Endothelial cell of umbilical vein (primary cell): ENCODE measurements around the gene ZNF496. TPM values are rescaled to one million over a fixed set of nuclear protein-coding genes. Genes with fewer than 3 reads are reported as not detected.

ENCODE experiments used
- BruUV-seq: library from RNA; stranded (reverse); fragments of 400-500 nt; replicated peaks from 2 replicates; lab custom pipeline; 2021; lab: Mats Ljungman, UMichigan
- CTCF ChIA-PET: fragments of 300-600, 350-600 bp; sonication (Branson Sonifier 250); formaldehyde crosslinking; loops from one replicate; lab custom pipeline; 2021; ENCODE audit warnings: antibody characterized with exemption, inconsistent platforms; lab: Charles Lee
- POLR2A ChIA-PET: fragments of 300-600, 350-600 bp; sonication (Branson Sonifier 250); formaldehyde crosslinking; loops from one replicate; lab custom pipeline; 2021; ENCODE audit warnings: antibody characterized with exemption, inconsistent platforms; lab: Charles Lee
- DNase-seq: peaks from one replicate; pipeline ENCODE4 v3.0.0-alpha.2; 2011; ENCODE audit warnings: low read depth, low spot score
- FAIRE-seq: peaks from 2 replicates; lab custom pipeline; 2011; peaks lifted over from hg19 to GRCh38; lab: Jason Lieb, UNC
- H2AFZ ChIP-seq: 2 replicates; pipeline ENCODE4 v1.6.0; 2012; ENCODE audit warnings: low read depth, low read length, control low read depth, inconsistent platforms
- H3K27ac ChIP-seq: 2 replicates; pipeline ENCODE4 v1.5.1; 2011; ENCODE audit warnings: low read depth, mild to moderate bottlenecking, control low read depth, low read length, moderate library complexity; ENCODE audit not compliant: insufficient read depth
- H3K27me3 ChIP-seq, 2 experiments: 2 replicates each; pipeline versions ENCODE4 v1.6.0 to v1.6.1; 2011; ENCODE audit warnings: low read length in 2 of 2, mixed read lengths in 1 of 2; ENCODE audit not compliant: control insufficient read depth in 2 of 2, insufficient read depth in 2 of 2
- H3K36me3 ChIP-seq, 2 experiments: 2 replicates in 1 of 2; 3 replicates in 1 of 2; pipeline ENCODE4 v1.5.1; 2011; ENCODE audit warnings: low read length in 2 of 2, mild to moderate bottlenecking in 1 of 2, moderate library complexity in 1 of 2; ENCODE audit not compliant: control insufficient read depth in 2 of 2, insufficient read depth in 2 of 2; ENCODE audit errors: extremely low read depth in 1 of 2
- H3K4me1 ChIP-seq: 3 replicates; pipeline ENCODE4 v1.5.1; 2011; ENCODE audit warnings: mild to moderate bottlenecking, low read length; ENCODE audit not compliant: control insufficient read depth, insufficient read depth; ENCODE audit errors: extremely low read depth
- H3K4me2 ChIP-seq: 2 replicates; pipeline ENCODE4 v1.6.1; 2011; ENCODE audit warnings: low read length, control low read depth, mixed read lengths; ENCODE audit not compliant: insufficient read depth
- H3K4me3 ChIP-seq, 3 experiments: fragments of 200-600 bp in 1 of 3; sonication (generic), shearing (Covaris generic) in 1 of 3; replicated peaks in 1 of 3; 2 replicates each; pipeline ENCODE4 v1.5.1; 2011 to 2016; ENCODE audit warnings: control low read depth in 3 of 3, low read length in 3 of 3, mild to moderate bottlenecking in 2 of 3, inconsistent platforms in 1 of 3, low read depth in 1 of 3, moderate library complexity in 1 of 3; ENCODE audit not compliant: insufficient read depth in 1 of 3
- H3K79me2 ChIP-seq: 2 replicates; pipeline ENCODE4 v1.6.0; 2012; ENCODE audit warnings: low read length, inconsistent platforms; ENCODE audit not compliant: control insufficient read depth, insufficient read depth
- H3K9ac ChIP-seq: replicated peaks from 2 replicates; pipeline ENCODE3; 2011; ENCODE audit warnings: low read length, control low read depth; ENCODE audit not compliant: insufficient read depth; ENCODE audit errors: extremely low read depth
- H3K9me1 ChIP-seq: replicated peaks from 3 replicates; pipeline ENCODE4 v1.6.0; 2011; ENCODE audit warnings: mild to moderate bottlenecking, low read length; ENCODE audit not compliant: control insufficient read depth, insufficient read depth; ENCODE audit errors: extremely low read depth
- H3K9me3 ChIP-seq: replicated peaks from 2 replicates; pipeline ENCODE4 v1.5.1; 2012; ENCODE audit warnings: low read length, inconsistent platforms; ENCODE audit not compliant: control insufficient read depth, insufficient read depth
- H4K20me1 ChIP-seq: replicated peaks from 2 replicates; pipeline ENCODE3; 2011; ENCODE audit warnings: mild to moderate bottlenecking, low read length; ENCODE audit not compliant: control insufficient read depth, insufficient read depth; ENCODE audit errors: extremely low read depth
- FOS ChIP-seq: IDR thresholded peaks from 2 replicates; pipeline ENCODE4 v1.6.1; 2011; ENCODE audit warnings: mild to moderate bottlenecking, low read length, moderate library complexity, borderline replicate concordance; ENCODE audit not compliant: insufficient read depth
- MAX ChIP-seq: IDR thresholded peaks from 2 replicates; pipeline ENCODE4 v1.6.1; 2011; ENCODE audit not compliant: insufficient read depth, insufficient read length
- MYC ChIP-seq: IDR thresholded peaks from one replicate; pipeline ENCODE4 v1.6.1; 2011; ENCODE audit warnings: mild to moderate bottlenecking, low read depth, low read length
- POLR2A ChIP-seq: IDR thresholded peaks from 2 replicates; pipeline ENCODE4 v1.6.1; 2012; ENCODE audit warnings: low read depth, mild to moderate bottlenecking, control low read depth, low read length
- dilution Hi-C: fragments of 300-500 bp; cut with MboI; formaldehyde crosslinking; loops from one replicate; pipeline ENCODE4 v1.15.0; 2019; ENCODE audit warnings: low sequenced_read_pairs; ENCODE audit not compliant: extremely low pct_ligation_motif_present
- intact Hi-C: fragments of 100-400 bp; cut with micrococcal nuclease; formaldehyde crosslinking; loops from one replicate; pipeline ENCODE4 v1.10.0; 2022
- polyA plus RNA-seq, 4 experiments: library from polyadenylated mRNA; depleted of rRNA in 3 of 4; stranded (reverse) in 3 of 4; unstranded in 1 of 4; fragments of >200 nt; gene quantifications; 2 replicates each; pipeline versions ENCODE4 v1.2.1 to v1.2.3, GENCODE V29; 2011 to 2012; ENCODE audit warnings: missing spikeins in 1 of 4
- total RNA-seq: library from RNA; stranded (reverse); gene quantifications from 2 replicates; pipeline ENCODE4 v1.2.3, GENCODE V29; 2021

Gene ZNF496
- total and polyA plus RNA-seq, 2 donors (not counting 3 experiments of a cell fraction or from before 2014, with no cell fraction given): 22.4 to 46.0 TPM

DNA sequence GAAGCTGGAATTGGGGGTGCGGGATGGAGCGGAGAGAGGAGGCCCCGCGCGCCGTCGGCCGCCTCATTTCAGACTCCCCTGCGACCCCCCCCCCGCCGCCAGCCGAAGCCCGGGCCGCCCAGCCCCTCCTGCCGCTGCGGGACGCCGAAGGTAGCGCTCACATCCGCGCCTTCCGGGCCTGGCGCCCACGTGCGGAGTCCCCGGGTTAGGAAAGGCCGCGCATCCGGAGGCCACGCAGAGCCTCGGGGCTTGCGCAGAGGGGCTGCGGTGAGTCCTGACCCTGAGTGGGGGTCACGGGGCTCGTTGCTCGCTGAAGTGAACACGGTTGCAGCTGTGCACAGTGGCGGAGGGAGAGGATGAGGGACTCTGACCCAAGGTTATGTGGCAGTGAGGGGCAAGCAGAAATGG, 552 bp upstream of the ZNF496 start:
- no TSS peak for BruUV-seq
- dilution Hi-C loops: no loop called here

GRCh38 chr1:247331172-247331524, 519 bp downstream of the ZNF496 start:
- Histone ChIP-seq H3K4me1 (peaks cover 17% of the 10 kb centered on the region), H3K36me3 (peaks cover 10 to 21% of the 10 kb centered on the region in 2 experiments), H2AFZ (peak overlapping the region; percentile 86), H3K9ac (peak overlapping the region; percentile 94), H3K27me3 (no peaks in the 10 kb centered on the region), H3K27ac (peak overlapping the region; percentile 86), H4K20me1 (no peaks in the 10 kb centered on the region), H3K4me2 (peak overlapping the region; percentile 71), H3K9me3 (no peaks in the 10 kb centered on the region), H3K9me1 (no peaks in the 10 kb centered on the region), H3K4me3 (peak overlapping the region; percentile 57 to 82 (median 73)), H3K79me2 (peaks cover 26% of the 10 kb centered on the region)
- peak; percentile 76 for DNase-seq
- peak; percentile 77 for FAIRE-seq
- POLR2A ChIA-PET: no interaction called here
- TF ChIP-seq POLR2A (peak; percentile 5), MYC (no peak)
- CTCF ChIA-PET: interaction anchor here (0.7 kb wide), 1 partner anchor 42 kb away, joined by 4 read pairs; no protein-coding TSS in a partner anchor
- intact Hi-C loops: loop anchor here (1.0 to 5.0 kb wide), 4 partner anchors 117 to 424 kb away; partner anchors contain the start of gene AHCTF1
- dilution Hi-C loops: no loop called here
- BruUV-seq: no TSS peak

More for the DNA sequence above, 552 bp upstream of the ZNF496 start:
- peak; percentile 67 for FAIRE-seq
- Histone ChIP-seq H3K4me2 (peak overlapping the region; percentile 64), H3K79me2 (peaks cover 21% of the 10 kb centered on the region), H3K9me3 (no peaks in the 10 kb centered on the region), H3K9me1 (no peaks in the 10 kb centered on the region), H3K4me1 (peaks cover 17% of the 10 kb centered on the region), H3K4me3 (peak overlapping the region; percentile 26 to 73 (median 57)), H3K27ac (peak overlapping the region; percentile 49), H2AFZ (peak overlapping the region; percentile 55), H3K27me3 (no peaks in the 10 kb centered on the region), H3K36me3 (peaks cover 10 to 19% of the 10 kb centered on the region in 2 experiments), H4K20me1 (no peaks in the 10 kb centered on the region), H3K9ac (peak overlapping the region; percentile 94)
- ChIA-PET CTCF (interaction anchor here (1.5 to 1.9 kb wide), 2 partner anchors 40 to 57 kb away, joined by 3 to 12 read pairs; no protein-coding TSS in a partner anchor), POLR2A (no interaction called here)
- DNase-seq: peak; percentile 33
- TF ChIP-seq FOS: no peak
- no peak for TF ChIP-seq POLR2A
- TF ChIP-seq MAX: peak; percentile 37
- intact Hi-C loops: loop anchor here (2.0 to 5.0 kb wide), 2 partner anchors 227 to 425 kb away; partner anchors contain the start of gene ZNF669
